IMR-90 (cell line): ENCODE measurements around the gene AP1M2. TPM values are rescaled to one million over a fixed set of nuclear protein-coding genes. Genes with fewer than 3 reads are reported as not detected.

Source experiments
- ATAC-seq: fragments of 200-7000 bp; cut with Tn5 transposase; 2 replicates; pipeline ENCODE4 v1.9.1; 2020; ENCODE audit warnings: low read depth, mild to moderate bottlenecking, moderate library complexity
- BruUV-seq: library from RNA; stranded (reverse); fragments of 400-500 nt; replicated peaks from 2 replicates; lab custom pipeline; 2021; lab: Mats Ljungman, UMichigan
- CTCF ChIA-PET: fragments of 300-600 bp; formaldehyde crosslinking; extraction: SDS; loops from one replicate; lab custom pipeline; 2021; ENCODE audit warnings: antibody characterized with exemption; lab: Yijun Ruan, JAX
- POLR2A ChIA-PET: fragments of 300-600 bp; sonication (Branson Sonifier 250); formaldehyde crosslinking; loops from one replicate; lab custom pipeline; 2022; ENCODE audit warnings: antibody characterized with exemption; ENCODE audit not compliant: unreplicated experiment; lab: Charles Lee
- DNase-seq: peaks from one replicate; pipeline ENCODE4 v3.0.0; 2013
- H2AFZ ChIP-seq: replicated peaks from 2 replicates; pipeline ENCODE3; 2013; ENCODE audit warnings: low read length, mild to moderate bottlenecking; ENCODE audit not compliant: poor library complexity
- H2AK5ac ChIP-seq: 2 replicates; pipeline ENCODE4 v1.6.1; 2013; ENCODE audit warnings: low read depth, low read length, inconsistent platforms
- H2AK9ac ChIP-seq: replicated peaks from 2 replicates; pipeline ENCODE3; 2013; ENCODE audit warnings: mild to moderate bottlenecking, low read depth, low read length, moderate library complexity; ENCODE audit not compliant: poor library complexity
- H2BK120ac ChIP-seq: 2 replicates; pipeline ENCODE4 v1.6.1; 2013; ENCODE audit warnings: low read depth, low read length, inconsistent platforms
- H2BK15ac ChIP-seq: 3 replicates; pipeline ENCODE4 v1.6.1; 2013; ENCODE audit warnings: low read depth, low read length, inconsistent platforms
- H2BK20ac ChIP-seq: 2 replicates; pipeline ENCODE4 v1.6.1; 2013; ENCODE audit warnings: low read depth, mild to moderate bottlenecking, inconsistent platforms, low read length, moderate library complexity
- H2BK5ac ChIP-seq: 2 replicates; pipeline ENCODE4 v1.6.1; 2013; ENCODE audit warnings: mild to moderate bottlenecking, low read depth, low read length, inconsistent platforms; ENCODE audit not compliant: poor library complexity, severe bottlenecking
- H3K14ac ChIP-seq: replicated peaks from 2 replicates; pipeline ENCODE4 v1.6.1; 2013; ENCODE audit warnings: low read depth, low read length, inconsistent platforms
- H3K18ac ChIP-seq: 2 replicates; pipeline ENCODE4 v1.6.1; 2013; ENCODE audit warnings: low read depth, low read length, control low read depth
- H3K23ac ChIP-seq: 2 replicates; pipeline ENCODE4 v1.6.1; 2013; ENCODE audit warnings: low read depth, low read length, inconsistent platforms
- H3K27ac ChIP-seq: 2 replicates; pipeline ENCODE4 v1.5.1; 2013; ENCODE audit warnings: mild to moderate bottlenecking, control low read depth, low read length; ENCODE audit not compliant: insufficient read depth
- H3K27me3 ChIP-seq: 2 replicates; pipeline ENCODE4 v1.6.1; 2013; ENCODE audit warnings: low read length; ENCODE audit not compliant: control insufficient read depth, insufficient read depth
- H3K36me3 ChIP-seq: 2 replicates; pipeline ENCODE4 v1.6.1; 2013; ENCODE audit warnings: low read length, mixed read lengths; ENCODE audit not compliant: control insufficient read depth, insufficient read depth
- H3K4ac ChIP-seq: 2 replicates; pipeline ENCODE4 v1.6.1; 2013; ENCODE audit warnings: low read depth, low read length, inconsistent platforms
- H3K4me1 ChIP-seq: 2 replicates; pipeline ENCODE4 v1.6.1; 2013; ENCODE audit warnings: low read length, mixed read lengths; ENCODE audit not compliant: control insufficient read depth, insufficient read depth
- H3K4me2 ChIP-seq: 2 replicates; pipeline ENCODE4 v1.6.1; 2013; ENCODE audit warnings: low read depth, mild to moderate bottlenecking, control low read depth, low read length, moderate library complexity
- H3K4me3 ChIP-seq: 2 replicates; pipeline ENCODE4 v1.5.1; 2013; ENCODE audit warnings: low read depth, mild to moderate bottlenecking, control low read depth, low read length, moderate library complexity; ENCODE audit not compliant: insufficient read depth
- H3K56ac ChIP-seq: 2 replicates; pipeline ENCODE4 v1.6.1; 2013; ENCODE audit warnings: low read length, inconsistent platforms; ENCODE audit not compliant: insufficient read depth; ENCODE audit errors: extremely low read depth
- H3K79me1 ChIP-seq, 2 experiments: 2 replicates each; pipeline ENCODE4 v1.6.1; 2013; ENCODE audit warnings: low read length in 2 of 2, inconsistent platforms in 1 of 2, low read depth in 1 of 2
- H3K9ac ChIP-seq: 2 replicates; pipeline ENCODE4 v1.6.1; 2013; ENCODE audit warnings: low read depth, low read length, control low read depth
- H3K9me1 ChIP-seq: 2 replicates; pipeline ENCODE4 v1.6.1; 2013; ENCODE audit warnings: low read length, inconsistent platforms; ENCODE audit not compliant: insufficient read depth
- H3K9me3 ChIP-seq: 2 replicates; pipeline ENCODE4 v1.6.1; 2013; ENCODE audit warnings: low read length; ENCODE audit not compliant: control insufficient read depth, insufficient read depth
- H4K20me1 ChIP-seq: 2 replicates; pipeline ENCODE4 v1.6.1; 2013; ENCODE audit warnings: low read length, inconsistent platforms; ENCODE audit not compliant: insufficient read depth
- H4K5ac ChIP-seq: 2 replicates; pipeline ENCODE4 v1.6.1; 2013; ENCODE audit warnings: mild to moderate bottlenecking, low read depth, low read length, control low read depth
- H4K8ac ChIP-seq, 2 experiments: 2 replicates each; pipeline ENCODE4 v1.6.1; 2013; ENCODE audit warnings: low read depth in 2 of 2, low read length in 2 of 2, control low read depth in 1 of 2, inconsistent platforms in 1 of 2
- H4K91ac ChIP-seq: 2 replicates; pipeline ENCODE4 v1.6.1; 2013; ENCODE audit warnings: low read depth, low read length, inconsistent platforms; ENCODE audit not compliant: insufficient read depth
- BHLHE40 ChIP-seq: fragments of 150-350 bp; IDR thresholded peaks from 2 replicates; pipeline ENCODE4 v1.6.1; 2016; ENCODE audit warnings: mild to moderate bottlenecking, low read depth, low read length
- CHD1 ChIP-seq: IDR thresholded peaks from 2 replicates; pipeline ENCODE4 v1.6.1; 2012; ENCODE audit warnings: low read depth, low read length, improper control_type of control experiment
- ELK1 ChIP-seq: fragments of 150-350 bp; IDR thresholded peaks from 2 replicates; pipeline ENCODE4 v1.6.1; 2016; ENCODE audit warnings: low read depth, mild to moderate bottlenecking, low read length, moderate library complexity, borderline replicate concordance
- FOS ChIP-seq: fragments of 150-350 bp; IDR thresholded peaks from 2 replicates; pipeline ENCODE4 v1.6.1; 2016; ENCODE audit warnings: low read depth, low read length
- MAFK ChIP-seq: IDR thresholded peaks from 2 replicates; pipeline ENCODE4 v1.6.1; 2012; ENCODE audit warnings: low read depth, low read length, improper control_type of control experiment
- MAZ ChIP-seq: IDR thresholded peaks from 2 replicates; pipeline ENCODE4 v1.6.1; 2012; ENCODE audit warnings: low read depth, mild to moderate bottlenecking, low read length, improper control_type of control experiment, moderate library complexity, borderline replicate concordance
- MXI1 ChIP-seq: IDR thresholded peaks from 2 replicates; pipeline ENCODE4 v1.6.1; 2012; ENCODE audit warnings: low read depth, mild to moderate bottlenecking, low read length, moderate library complexity, borderline replicate concordance
- NFE2L2 ChIP-seq: fragments of 150-350 bp; IDR thresholded peaks from 2 replicates; pipeline ENCODE4 v1.6.1; 2016; ENCODE audit warnings: low read depth, mild to moderate bottlenecking, low read length
- RAD21 ChIP-seq: IDR thresholded peaks from 2 replicates; pipeline ENCODE4 v1.6.1; 2012; ENCODE audit warnings: low read length, improper control_type of control experiment
- RFX5 ChIP-seq: IDR thresholded peaks from 2 replicates; pipeline ENCODE4 v1.8.0; 2012; ENCODE audit warnings: low read depth, mild to moderate bottlenecking, low read length, moderate library complexity
- USF2 ChIP-seq: fragments of 150-350 bp; IDR thresholded peaks from 2 replicates; pipeline ENCODE4 v1.6.1; 2017; ENCODE audit warnings: mild to moderate bottlenecking, antibody characterized with exemption, low read length, low read depth
- WGBS, 2 experiments: methylation state at CpG; one replicate each; pipeline versions ENCODE4 v1.1.5 to v1.1.7; 2013; ENCODE audit warnings: missing lambda C conversion rate in 2 of 2; ENCODE audit not compliant: insufficient read length in 1 of 2; ENCODE audit errors: extremely low coverage in 2 of 2; 5-methylcytosine and 5-hydroxymethylcytosine counted together
- dilution Hi-C: fragments of 300-500 bp; cut with HindIII; formaldehyde crosslinking; loops from one replicate; pipeline ENCODE4 v1.14.3; 2018; ENCODE audit warnings: low sequenced_read_pairs; ENCODE audit not compliant: unreplicated experiment
- in situ Hi-C: fragments of 300-500 bp; cut with MboI; formaldehyde crosslinking; loops from 3 replicates; pipeline ENCODE4 v1.14.3; 2019; ENCODE audit warnings: low sequenced_read_pairs, inconsistent platforms, mixed read lengths
- intact Hi-C: fragments of 100-400 bp; cut with micrococcal nuclease; formaldehyde crosslinking; loops from 2 replicates; pipeline ENCODE4 v1.10.0; 2022
- polyA plus RNA-seq, 3 experiments: library from polyadenylated mRNA; depleted of rRNA; stranded (reverse); fragments of >200 nt; gene quantifications; 2 replicates each; pipeline ENCODE4 v1.2.3, GENCODE V29; 2012; ENCODE audit warnings: low replicate concordance in 1 of 3
- total RNA-seq: library from RNA; depleted of rRNA; stranded (reverse); fragments of >200 nt; gene quantifications from 2 replicates; pipeline ENCODE4 v1.2.3, GENCODE V29; 2012
- TF ChIP-seq, protein P1 (sequence below): conservative IDR thresholded peaks from 2 replicates; pipeline ENCODE4 v1.5.1; 2012; ENCODE audit warnings: mild to moderate bottlenecking, low read depth, low read length, improper control_type of control experiment

The AP1M2 gene
- total and polyA plus RNA-seq, 2 of the 4 experiments (the other 2 are of a cell fraction), result 0.17 TPM; not detected in 1

DNA sequence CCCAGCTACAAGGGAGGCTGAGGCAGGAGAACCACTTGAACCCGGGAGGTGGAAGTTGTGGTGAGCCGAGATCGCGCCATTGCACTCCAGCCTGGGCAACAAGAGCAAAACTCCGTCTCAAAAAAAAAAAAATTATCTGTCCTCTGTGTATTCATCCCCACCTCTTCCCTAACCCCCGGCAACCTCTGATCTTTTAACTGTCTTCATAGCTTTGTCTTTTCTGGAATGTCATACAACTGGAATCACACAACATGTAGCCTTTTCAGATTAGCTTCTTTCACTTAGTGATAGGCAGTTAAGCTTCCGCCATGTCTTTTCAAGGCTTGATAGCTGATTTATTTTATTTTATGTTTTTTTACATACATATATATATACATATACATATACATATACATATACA, 61.5 kb downstream of the AP1M2 start:
- dilution Hi-C loops, result no loop called here
- CTCF ChIA-PET, result interaction anchor here (0.6 to 0.7 kb wide), 2 partner anchors 17 to 40 kb away, joined by 3 to 8 read pairs; partner anchors contain the start of gene KRI1
- POLR2A ChIA-PET, result interaction anchor here (0.6 kb wide), 1 partner anchor 24 kb away, joined by 3 read pairs; no protein-coding TSS in a partner anchor

More for the DNA sequence above, 61.5 kb downstream of the AP1M2 start:
- Histone ChIP-seq H3K23ac (no peak overlapping the region), H3K9ac (no peak overlapping the region), H2BK20ac (no peak overlapping the region), H4K8ac (no peak overlapping the region), H3K79me1 (no peaks in the 10 kb centered on the region), H3K27me3 (peaks cover 16% of the 10 kb centered on the region), H3K4me2 (no peak overlapping the region), H2AK9ac (no peak overlapping the region), H3K9me3 (no peaks in the 10 kb centered on the region), H3K4ac (no peak overlapping the region), H4K5ac (no peak overlapping the region), H2BK5ac (no peak overlapping the region), H2BK120ac (no peak overlapping the region), H3K4me3 (no peak overlapping the region), H3K4me1 (no peaks in the 10 kb centered on the region), H3K56ac (no peak overlapping the region), H3K9me1 (no peaks in the 10 kb centered on the region), H2AK5ac (no peak overlapping the region), H3K14ac (no peak overlapping the region), H3K36me3 (no peaks in the 10 kb centered on the region), H2AFZ (no peak overlapping the region), H3K18ac (no peak overlapping the region), H4K20me1 (no peaks in the 10 kb centered on the region), H3K27ac (no peak overlapping the region), H4K91ac (no peak overlapping the region), H2BK15ac (no peak overlapping the region)
- WGBS, 2 experiments, result no CpG with 5 or more reads among the region's 7 CpGs
- in situ Hi-C loops, result no loop called here
- ATAC-seq (no peak), DNase-seq (no peak)
- no TSS peak for BruUV-seq
- intact Hi-C loops, result no loop called here
- no peak for TF ChIP-seq FOS
- no peak for TF ChIP-seq RAD21
- TF ChIP-seq BHLHE40, result no peak
- no peak for TF ChIP-seq MAFK
- no peak for TF ChIP-seq NFE2L2
- no peak for TF ChIP-seq ELK1
- TF ChIP-seq RFX5, result no peak
- no peak for TF ChIP-seq CHD1
- TF ChIP-seq, protein P1, sequence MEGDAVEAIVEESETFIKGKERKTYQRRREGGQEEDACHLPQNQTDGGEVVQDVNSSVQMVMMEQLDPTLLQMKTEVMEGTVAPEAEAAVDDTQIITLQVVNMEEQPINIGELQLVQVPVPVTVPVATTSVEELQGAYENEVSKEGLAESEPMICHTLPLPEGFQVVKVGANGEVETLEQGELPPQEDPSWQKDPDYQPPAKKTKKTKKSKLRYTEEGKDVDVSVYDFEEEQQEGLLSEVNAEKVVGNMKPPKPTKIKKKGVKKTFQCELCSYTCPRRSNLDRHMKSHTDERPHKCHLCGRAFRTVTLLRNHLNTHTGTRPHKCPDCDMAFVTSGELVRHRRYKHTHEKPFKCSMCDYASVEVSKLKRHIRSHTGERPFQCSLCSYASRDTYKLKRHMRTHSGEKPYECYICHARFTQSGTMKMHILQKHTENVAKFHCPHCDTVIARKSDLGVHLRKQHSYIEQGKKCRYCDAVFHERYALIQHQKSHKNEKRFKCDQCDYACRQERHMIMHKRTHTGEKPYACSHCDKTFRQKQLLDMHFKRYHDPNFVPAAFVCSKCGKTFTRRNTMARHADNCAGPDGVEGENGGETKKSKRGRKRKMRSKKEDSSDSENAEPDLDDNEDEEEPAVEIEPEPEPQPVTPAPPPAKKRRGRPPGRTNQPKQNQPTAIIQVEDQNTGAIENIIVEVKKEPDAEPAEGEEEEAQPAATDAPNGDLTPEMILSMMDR, result no peak
- TF ChIP-seq USF2, result no peak
- no peak for TF ChIP-seq MAZ
- no peak for TF ChIP-seq MXI1
